CD14-positive monocyte (primary cell): ENCODE measurements around the gene INPP5F. TPM values are rescaled to one million over a fixed set of nuclear protein-coding genes. Genes with fewer than 3 reads are reported as not detected.

Experiments
- DNase-seq, 3 donors: peaks; one replicate each; pipeline ENCODE4 v3.0.0-alpha.2; 2011 to 2022
- H2AFZ ChIP-seq: 2 replicates; pipeline ENCODE4 v1.6.0; 2012; ENCODE audit warnings: mild to moderate bottlenecking, low read depth, low read length, inconsistent platforms; ENCODE audit not compliant: insufficient read depth, poor library complexity, severe bottlenecking
- H3K27ac ChIP-seq, 2 donors: 1 replicate in 1 of 2; 2 replicates in 1 of 2; pipeline ENCODE4 v1.5.1; 2012 to 2013; ENCODE audit warnings: low read length in 2 of 2, control low read depth in 1 of 2, inconsistent platforms in 1 of 2, low read depth in 1 of 2, mild to moderate bottlenecking in 1 of 2
- H3K27me3 ChIP-seq, 2 donors: one replicate each; pipeline versions ENCODE4 v1.6.0 to v1.6.1; 2011 to 2013; ENCODE audit warnings: low read length in 2 of 2; ENCODE audit not compliant: control insufficient read depth in 2 of 2, insufficient read depth in 2 of 2
- H3K36me3 ChIP-seq, 2 donors: replicated peaks in 1 of 2; 1 replicate in 1 of 2; 2 replicates in 1 of 2; pipeline versions ENCODE4 v1.5.1 to v1.6.1; 2012 to 2013; ENCODE audit warnings: low read length in 2 of 2, control low read depth in 1 of 2, inconsistent platforms in 1 of 2, mild to moderate bottlenecking in 1 of 2; ENCODE audit not compliant: insufficient read depth in 2 of 2, control insufficient read depth in 1 of 2
- H3K4me1 ChIP-seq, 2 donors: 1 replicate in 1 of 2; 2 replicates in 1 of 2; pipeline versions ENCODE4 v1.5.1 to v1.6.1; 2012 to 2013; ENCODE audit warnings: low read length in 2 of 2, control low read depth in 1 of 2, inconsistent platforms in 1 of 2, mild to moderate bottlenecking in 1 of 2, moderate library complexity in 1 of 2; ENCODE audit not compliant: insufficient read depth in 2 of 2, control insufficient read depth in 1 of 2
- H3K4me2 ChIP-seq: replicated peaks from 2 replicates; pipeline ENCODE3; 2012; ENCODE audit warnings: low read length, moderate library complexity, mild to moderate bottlenecking; ENCODE audit not compliant: poor library complexity, severe bottlenecking; ENCODE audit errors: extremely low read depth
- H3K4me3 ChIP-seq, 3 experiments: fragments of 200-600 bp in 1 of 3; sonication (generic) in 1 of 3; replicated peaks in 1 of 3; 1 replicate in 2 of 3; 2 replicates in 1 of 3; pipeline ENCODE4 v1.5.1; 2011 to 2013; ENCODE audit warnings: low read length in 3 of 3, mild to moderate bottlenecking in 3 of 3, control low read depth in 2 of 3, low read depth in 2 of 3, inconsistent platforms in 1 of 3, moderate library complexity in 1 of 3
- H3K79me2 ChIP-seq: 2 replicates; pipeline ENCODE4 v1.6.0; 2012; ENCODE audit warnings: mild to moderate bottlenecking, control low read depth, inconsistent platforms, low read length, moderate library complexity; ENCODE audit not compliant: insufficient read depth
- H3K9ac ChIP-seq: 2 replicates; pipeline ENCODE4 v1.6.0; 2017; ENCODE audit warnings: low read length, mild to moderate bottlenecking; ENCODE audit not compliant: insufficient read depth, poor library complexity, severe bottlenecking
- H3K9me3 ChIP-seq, 2 donors: replicated peaks in 1 of 2; 1 replicate in 1 of 2; 2 replicates in 1 of 2; pipeline versions ENCODE4 v1.5.1 to v1.6.1; 2012 to 2013; ENCODE audit warnings: low read length in 2 of 2, control low read depth in 1 of 2; ENCODE audit not compliant: control insufficient read depth in 1 of 2, insufficient read depth in 1 of 2
- H4K20me1 ChIP-seq: 2 replicates; pipeline ENCODE4 v1.6.0; 2012; ENCODE audit warnings: mild to moderate bottlenecking, low read length, control low read depth, moderate library complexity; ENCODE audit not compliant: insufficient read depth
- H3K27ac Mint-ChIP-seq, 7 donors: one replicate each; pipeline ENCODE4 v1.8.0; 2020; ENCODE audit warnings: mild to moderate bottlenecking in 7 of 7, mixed read lengths in 7 of 7, moderate library complexity in 6 of 7, inconsistent platforms in 2 of 7
- H3K27me3 Mint-ChIP-seq, 3 donors: one replicate each; pipeline ENCODE4 v1.8.0; 2021 to 2022; ENCODE audit warnings: low read depth in 3 of 3, mild to moderate bottlenecking in 3 of 3, mixed read lengths in 3 of 3, moderate library complexity in 3 of 3, inconsistent platforms in 1 of 3
- H3K36me3 Mint-ChIP-seq, 2 donors: one replicate each; pipeline ENCODE4 v1.8.0; 2020; ENCODE audit warnings: mixed read lengths in 2 of 2, inconsistent platforms in 1 of 2, mild to moderate bottlenecking in 1 of 2
- H3K4me1 Mint-ChIP-seq: one replicate; pipeline ENCODE4 v1.8.0; 2020; ENCODE audit warnings: mild to moderate bottlenecking, mixed read lengths
- H3K4me3 Mint-ChIP-seq, 2 donors: one replicate each; pipeline ENCODE4 v1.8.0; 2020; ENCODE audit warnings: mild to moderate bottlenecking in 2 of 2, mixed read lengths in 2 of 2, moderate library complexity in 1 of 2
- H3K9me3 Mint-ChIP-seq, 7 donors: one replicate each; pipeline ENCODE4 v1.8.0; 2020 to 2022; ENCODE audit warnings: mixed read lengths in 7 of 7, mild to moderate bottlenecking in 6 of 7, moderate library complexity in 6 of 7, inconsistent platforms in 2 of 7
- CTCF ChIP-seq: fragments of 200-600 bp; IDR thresholded peaks from one replicate; pipeline ENCODE4 v1.8.0; 2022; ENCODE audit warnings: antibody characterized with exemption, mild to moderate bottlenecking
- WGBS: methylation state at CpG from one replicate; pipeline ENCODE4 v1.1.5; 2013; ENCODE audit warnings: missing lambda C conversion rate; ENCODE audit not compliant: insufficient coverage; 5-methylcytosine and 5-hydroxymethylcytosine counted together
- intact Hi-C, 2 donors: fragments of 100-400 bp; cut with micrococcal nuclease; formaldehyde crosslinking; loops; one replicate each; pipeline versions ENCODE4 v1.15.0 to v1.15.1; 2023
- polyA plus RNA-seq, 3 donors: library from polyadenylated mRNA; depleted of rRNA in 1 of 3; unstranded in 2 of 3; stranded (reverse) in 1 of 3; fragments of 300-500 nt in 2 of 3; fragments of >200 nt in 1 of 3; fragmentation: Illumina TruSeq in 2 of 3; gene quantifications; 1 replicate in 2 of 3; 2 replicates in 1 of 3; pipeline ENCODE4 v1.2.3, GENCODE V29; 2012 to 2021

Gene INPP5F
- polyA plus RNA-seq, 3 donors, result 5.1 to 6.9 (median 5.4) TPM

GRCh38 chr10:119742947-119743648 is 17.2 kb downstream of the INPP5F start:
- TF ChIP-seq CTCF, result no peak
- Mint-ChIP-seq H3K9me3 (no peaks in the 10 kb centered on the region), H3K4me1 (peaks cover 4% of the 10 kb centered on the region), H3K4me3 (no peak overlapping the region), H3K27ac (peak overlapping the region in 2 of 7 donors; percentile 7 to 50), H3K36me3 (no peaks in the 10 kb centered on the region), H3K27me3 (no peaks in the 10 kb centered on the region)
- Histone ChIP-seq H3K4me3 (no peak overlapping the region), H2AFZ (no peak overlapping the region), H3K27ac (no peak overlapping the region), H3K36me3 (no peaks in the 10 kb centered on the region), H3K4me2 (no peak overlapping the region), H3K9me3 (no peaks in the 10 kb centered on the region), H3K79me2 (peaks cover 13% of the 10 kb centered on the region), H3K27me3 (no peaks in the 10 kb centered on the region), H4K20me1 (peaks cover 6% of the 10 kb centered on the region), H3K4me1 (no peaks in the 10 kb centered on the region), H3K9ac (no peak overlapping the region)
- WGBS, result 70% methylated on average over 5 of the region's 8 CpGs
- no peak for DNase-seq
- intact Hi-C loops, result no loop called here

GRCh38 chr10:119747940-119748339 is 22.1 kb downstream of the INPP5F start:
- H3K36me3 ChIP-seq, result peaks cover 0 to 3% of the 10 kb centered on the region in 2 donors
- Mint-ChIP-seq H3K4me3 (no peak overlapping the region), H3K27me3 (peaks cover 0 to 3% (median 1%) of the 10 kb centered on the region in 3 donors), H3K9me3 (peaks cover 0 to 3% (median 0%) of the 10 kb centered on the region in 7 donors), H3K27ac (no peak overlapping the region), H3K36me3 (peaks cover 3 to 9% of the 10 kb centered on the region in 2 donors), H3K4me1 (peaks cover 7% of the 10 kb centered on the region)
- 98% methylated on average over 12 of the region's 12 CpGs for WGBS
- H3K79me2 ChIP-seq, result peaks cover 5% of the 10 kb centered on the region
- no peaks in the 10 kb centered on the region for H3K27me3 ChIP-seq
- H3K9ac ChIP-seq, result no peak overlapping the region
- no peak for DNase-seq
- no peak for TF ChIP-seq CTCF
- H4K20me1 ChIP-seq, result peaks cover 3% of the 10 kb centered on the region
- no peak overlapping the region for H3K27ac ChIP-seq
- no peak overlapping the region for H3K4me3 ChIP-seq
- intact Hi-C loops, result no loop called here
- no peaks in the 10 kb centered on the region for H3K9me3 ChIP-seq
- H3K4me1 ChIP-seq, result no peaks in the 10 kb centered on the region
- no peak overlapping the region for H2AFZ ChIP-seq
- H3K4me2 ChIP-seq, result no peak overlapping the region
